Cardiac muscle cell (in vitro differentiated cells and primary cell): Measurements from ENCODE around the gene NABP2. TPM values are rescaled to one million over a fixed set of nuclear protein-coding genes. Genes with fewer than 3 reads are reported as not detected.
A peak's percentile ranks its signal among the peaks of the same experiment; 100 is the strongest.
"Not testable (repeated sequence)": the region's sequence is repeated elsewhere in the genome, so short reads cannot be mapped to it uniquely, and the experiment has no call there.

Experiments
- DNase-seq, 2 donors: peaks; one replicate each; pipeline versions ENCODE4 v3.0.0 to v3.0.0-alpha.2; 2010 to 2017; ENCODE audit warnings: low read depth in 1 of 2, low spot score in 1 of 2
- H3K27ac ChIP-seq: fragments of 200-600 bp; sonication (generic); 2 replicates; pipeline ENCODE4 v1.5.1; 2016
- H3K27me3 ChIP-seq: fragments of 200-600 bp; sonication (generic); 2 replicates; pipeline ENCODE4 v1.6.0; 2016; ENCODE audit warnings: control low read depth
- H3K36me3 ChIP-seq: fragments of 200-600 bp; sonication (generic); 2 replicates; pipeline ENCODE4 v1.5.1; 2016; ENCODE audit warnings: control low read depth
- H3K4me1 ChIP-seq: fragments of 200-600 bp; sonication (generic); 2 replicates; pipeline ENCODE4 v1.8.1; 2017; ENCODE audit warnings: low read depth, mild to moderate bottlenecking, mixed run types
- H3K4me3 ChIP-seq: fragments of 200-600 bp; sonication (generic); 2 replicates; pipeline ENCODE4 v1.5.1; 2016; ENCODE audit warnings: mild to moderate bottlenecking
- H3K9me3 ChIP-seq: fragments of 200-600 bp; sonication (generic); 2 replicates; pipeline ENCODE4 v1.5.1; 2017; ENCODE audit warnings: low read depth, mild to moderate bottlenecking, control low read depth
- polyA plus RNA-seq: library from polyadenylated mRNA; unstranded; fragments of >200 nt; fragmentation: Nextera tagmentation; extraction: Ambion mirVana; gene quantifications from 2 replicates; pipeline ENCODE4 v1.2.1, GENCODE V29; 2016
- total RNA-seq: library from RNA; depleted of rRNA; stranded (reverse); fragments of >200 nt; gene quantifications from 2 replicates; pipeline ENCODE4 v1.2.3, GENCODE V29; 2016
- TF ChIP-seq, protein P1 (sequence below): IDR thresholded peaks from 2 replicates; pipeline ENCODE4 v1.5.1; 2012; ENCODE audit warnings: low read depth, mild to moderate bottlenecking, low read length

The NABP2 gene
- total and polyA plus RNA-seq, 2 experiments from 2014 or later: 10.7 to 14.8 TPM

DNA sequence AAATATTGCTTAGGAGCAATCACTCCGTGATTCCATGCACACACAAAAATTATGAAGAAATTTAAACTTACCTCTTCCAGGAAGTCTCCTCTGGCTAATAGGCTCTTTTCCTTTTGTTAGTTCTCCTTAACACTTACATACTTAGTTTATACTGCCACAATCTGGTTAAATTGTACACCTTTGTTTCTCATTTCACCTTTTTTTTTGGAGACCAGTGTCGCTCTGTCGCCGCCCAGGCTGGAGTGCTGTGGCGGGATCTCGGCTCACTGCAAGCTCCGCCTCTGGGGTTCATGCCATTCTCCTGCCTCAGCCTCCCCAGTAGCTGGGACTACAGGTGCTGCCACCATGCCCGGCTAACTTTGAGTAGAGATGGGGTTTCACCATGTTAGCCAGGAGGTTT, 36.2 kb downstream of the NABP2 start:
- H3K27ac ChIP-seq: no peak overlapping the region
- H3K36me3 ChIP-seq: peaks cover 7% of the 10 kb centered on the region
- no peaks in the 10 kb centered on the region for H3K27me3 ChIP-seq
- H3K4me3 ChIP-seq: no peak overlapping the region
- TF ChIP-seq, protein P1, sequence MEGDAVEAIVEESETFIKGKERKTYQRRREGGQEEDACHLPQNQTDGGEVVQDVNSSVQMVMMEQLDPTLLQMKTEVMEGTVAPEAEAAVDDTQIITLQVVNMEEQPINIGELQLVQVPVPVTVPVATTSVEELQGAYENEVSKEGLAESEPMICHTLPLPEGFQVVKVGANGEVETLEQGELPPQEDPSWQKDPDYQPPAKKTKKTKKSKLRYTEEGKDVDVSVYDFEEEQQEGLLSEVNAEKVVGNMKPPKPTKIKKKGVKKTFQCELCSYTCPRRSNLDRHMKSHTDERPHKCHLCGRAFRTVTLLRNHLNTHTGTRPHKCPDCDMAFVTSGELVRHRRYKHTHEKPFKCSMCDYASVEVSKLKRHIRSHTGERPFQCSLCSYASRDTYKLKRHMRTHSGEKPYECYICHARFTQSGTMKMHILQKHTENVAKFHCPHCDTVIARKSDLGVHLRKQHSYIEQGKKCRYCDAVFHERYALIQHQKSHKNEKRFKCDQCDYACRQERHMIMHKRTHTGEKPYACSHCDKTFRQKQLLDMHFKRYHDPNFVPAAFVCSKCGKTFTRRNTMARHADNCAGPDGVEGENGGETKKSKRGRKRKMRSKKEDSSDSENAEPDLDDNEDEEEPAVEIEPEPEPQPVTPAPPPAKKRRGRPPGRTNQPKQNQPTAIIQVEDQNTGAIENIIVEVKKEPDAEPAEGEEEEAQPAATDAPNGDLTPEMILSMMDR: no peak
- H3K4me1 ChIP-seq: peaks cover 15% of the 10 kb centered on the region
- DNase-seq: no peak
- H3K9me3 ChIP-seq: no peaks in the 10 kb centered on the region

DNA sequence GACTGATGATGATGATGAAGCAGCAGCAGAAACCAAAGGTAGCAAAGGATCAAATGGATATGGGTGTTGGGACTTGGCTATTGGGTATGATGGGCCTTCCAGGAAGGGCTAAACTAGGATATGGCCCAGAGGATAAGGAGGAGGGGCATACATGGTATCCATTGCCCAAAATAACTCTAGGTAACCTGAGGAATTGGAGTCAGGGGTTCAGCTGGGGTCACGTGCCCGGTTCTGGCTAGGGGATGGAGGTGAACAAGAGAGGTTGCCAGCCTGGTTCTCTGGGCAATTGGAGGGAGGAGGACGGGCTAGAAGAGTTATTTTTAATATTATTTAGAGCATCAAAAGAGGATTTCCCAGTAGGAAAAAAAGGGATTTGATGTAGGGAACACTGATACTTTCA, 36.8 kb downstream of the NABP2 start:
- Histone ChIP-seq H3K36me3 (peaks cover 1% of the 10 kb centered on the region), H3K4me3 (no peak overlapping the region), H3K9me3 (no peaks in the 10 kb centered on the region), H3K4me1 (peaks cover 15% of the 10 kb centered on the region), H3K27ac (no peak overlapping the region), H3K27me3 (no peaks in the 10 kb centered on the region)
- DNase-seq: no peak
- TF ChIP-seq, protein P1: no peak

DNA sequence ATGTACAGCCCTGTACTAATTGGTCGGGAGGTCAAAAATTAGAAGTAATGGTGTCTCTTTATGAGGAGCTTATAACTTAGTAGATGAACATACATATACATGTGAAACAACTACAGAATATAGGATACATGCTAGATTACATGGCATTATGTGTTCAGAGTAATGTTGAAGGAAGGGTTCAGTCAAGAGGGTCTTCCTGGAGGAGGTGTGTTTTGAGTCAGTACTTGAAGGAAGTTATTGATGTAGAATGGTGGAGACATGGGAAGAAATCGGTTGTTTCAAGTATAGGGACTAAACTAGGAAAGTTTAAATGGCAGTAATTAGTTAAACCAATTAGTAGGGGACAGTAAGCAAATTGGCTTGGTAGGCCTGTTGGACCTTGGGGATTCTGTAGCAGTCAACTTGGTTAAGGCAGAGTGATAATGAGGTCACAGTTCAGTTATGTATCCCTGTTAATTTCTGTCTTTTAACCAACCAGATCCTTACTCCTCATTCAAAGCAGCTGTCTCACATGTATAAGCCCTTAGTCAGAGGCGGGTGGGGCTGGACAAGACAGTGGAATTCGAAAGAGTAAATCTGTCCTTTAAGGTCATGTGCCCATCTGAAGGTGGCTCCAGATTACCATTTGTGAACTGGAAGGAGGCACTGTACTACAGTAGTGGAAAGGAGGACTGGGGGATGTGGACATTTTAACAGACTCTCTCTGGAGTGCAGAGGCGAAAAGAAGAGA, 37.5 kb downstream of the NABP2 start:
- TF ChIP-seq, protein P1: no peak
- H3K27ac ChIP-seq: no peak overlapping the region
- DNase-seq: peak in 1 of 2 donors; percentile 27
- H3K9me3 ChIP-seq: no peaks in the 10 kb centered on the region
- H3K4me3 ChIP-seq: no peak overlapping the region
- no peaks in the 10 kb centered on the region for H3K27me3 ChIP-seq
- peaks cover 14% of the 10 kb centered on the region for H3K4me1 ChIP-seq
- H3K36me3 ChIP-seq: no peaks in the 10 kb centered on the region

DNA sequence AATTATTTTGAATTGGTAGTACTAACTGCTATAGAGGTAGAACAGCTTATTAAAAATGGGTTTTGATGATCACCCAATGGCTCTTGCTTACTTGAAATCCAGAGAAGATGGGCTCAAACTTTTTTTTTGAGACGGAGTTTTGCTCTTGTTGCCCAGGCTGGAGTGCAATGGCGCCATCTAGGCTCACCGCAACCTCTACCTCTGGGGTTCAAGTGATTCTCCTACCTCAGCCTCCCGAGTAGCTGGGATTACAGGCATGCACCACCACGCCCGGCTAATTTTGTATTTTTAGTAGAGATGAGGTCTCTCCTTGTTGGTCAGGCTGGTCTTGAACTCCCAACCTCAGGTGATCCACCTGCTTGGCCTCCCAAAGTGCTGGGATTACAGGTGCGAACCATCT, 38.8 kb downstream of the NABP2 start:
- H3K27ac ChIP-seq, H3K36me3 ChIP-seq, H3K27me3 ChIP-seq, H3K4me1 ChIP-seq, DNase-seq, H3K4me3 ChIP-seq, H3K9me3 ChIP-seq: not testable (repeated sequence)

DNA sequence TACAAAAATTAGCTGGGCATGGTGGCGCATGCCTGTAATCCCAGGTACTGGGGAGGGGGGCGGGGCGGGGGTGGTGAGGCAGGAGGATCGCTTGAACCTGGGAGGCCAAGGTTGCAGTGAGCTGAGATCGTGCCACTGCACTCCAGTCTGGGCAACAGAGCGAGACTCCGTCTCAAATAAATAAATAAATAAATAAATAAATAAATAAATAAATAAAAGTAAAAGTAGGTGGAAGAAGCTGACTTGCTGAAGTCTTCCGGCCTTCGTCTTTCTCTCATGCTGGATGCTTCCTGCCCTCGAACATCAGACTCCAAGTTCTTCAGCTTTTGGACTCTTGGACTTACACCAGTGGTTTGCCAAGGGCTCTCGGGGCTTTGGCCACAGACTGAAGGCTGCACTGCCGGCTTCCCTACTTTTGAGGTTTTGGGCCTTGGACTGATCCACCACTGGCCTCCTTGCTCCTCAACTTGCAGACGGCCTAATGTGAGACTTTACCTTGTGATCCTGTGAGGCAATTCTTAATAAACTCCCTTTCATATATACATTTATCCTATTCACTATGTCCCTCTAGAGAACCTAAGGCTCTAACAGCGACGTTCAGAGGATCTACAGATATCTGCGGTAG, 42.0 kb downstream of the NABP2 start:
- H3K27me3 ChIP-seq, H3K9me3 ChIP-seq, H3K36me3 ChIP-seq, DNase-seq: not testable (repeated sequence)
- H3K4me1 ChIP-seq: peaks cover 11% of the 10 kb centered on the region
- peak overlapping the region; percentile 83 for H3K27ac ChIP-seq
- peak overlapping the region; percentile 63 for H3K4me3 ChIP-seq

DNA sequence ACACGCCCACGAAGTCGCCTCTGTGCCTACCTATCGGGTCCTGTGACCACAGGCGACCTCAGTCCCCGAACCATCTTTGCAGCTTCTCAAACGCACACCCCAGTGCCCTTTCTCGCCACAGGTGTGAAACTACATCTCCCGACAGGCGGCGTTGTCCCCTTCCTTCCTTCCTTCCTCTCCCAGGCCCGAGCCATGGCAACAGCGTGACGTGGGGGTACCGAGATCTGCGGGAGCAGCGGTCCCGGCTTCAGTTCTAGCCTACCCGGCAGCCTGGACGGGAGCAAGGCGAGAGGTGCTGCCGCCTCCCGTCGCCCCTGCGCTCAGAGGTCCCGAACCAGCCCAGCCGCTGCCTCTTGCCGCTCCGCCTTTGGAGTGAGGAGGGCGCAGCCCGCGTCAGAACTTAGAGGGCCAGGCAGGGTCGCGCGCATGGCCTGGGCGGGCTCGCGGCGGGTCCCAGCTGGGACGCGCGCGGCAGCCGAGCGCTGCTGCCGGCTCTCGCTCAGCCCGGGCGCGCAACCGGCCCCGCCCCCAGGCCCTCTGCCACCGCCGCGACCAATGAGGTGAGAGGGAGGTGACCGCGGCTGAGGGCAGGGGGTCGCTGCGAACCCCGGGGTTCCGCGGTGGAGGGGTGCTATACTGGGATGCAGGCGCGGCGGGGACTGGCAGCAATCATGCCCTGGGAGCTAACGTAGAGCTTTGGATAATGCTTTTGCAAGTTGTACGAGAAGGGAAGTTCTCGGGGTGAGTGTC, 42.7 kb downstream of the NABP2 start, which contains the start of gene COQ10A:
COQ10A (plus strand) TSS at position 250 of the 750 bp plus-strand sequence; CDS start at position 427, 177 bp downstream.
- Histone ChIP-seq H3K27ac (peak within 1 kb of the TSS; percentile 83), H3K4me1 (peaks cover 18% of the 10 kb centered on the region), H3K4me3 (peak within 1 kb of the TSS; percentile 63), H3K36me3 (peaks cover 9% of the 10 kb centered on the region), H3K9me3 (no peaks in the 10 kb centered on the region), H3K27me3 (no peaks in the 10 kb centered on the region)
- TF ChIP-seq, protein P1: peak; percentile 72
- peak; percentile 88 to 93 for DNase-seq
